AG04449 (cell line): ENCODE data around the gene C11orf68.

Experiments used
- CTCF ChIA-PET: fragments of 350-600 bp; formaldehyde crosslinking; extraction: SDS; loops from one replicate; lab custom pipeline; 2021; ENCODE audit warnings: antibody characterized with exemption; lab: Yijun Ruan, JAX
- POLR2A ChIA-PET: fragments of 400-600, 350-600 bp; formaldehyde crosslinking; extraction: SDS; loops from one replicate; lab custom pipeline; 2020; ENCODE audit warnings: antibody characterized with exemption, inconsistent platforms; lab: Yijun Ruan, JAX
- DNase-seq: peaks from one replicate; pipeline ENCODE4 v3.0.0-alpha.2; 2010; ENCODE audit warnings: low read depth, low spot score
- H3K4me3 ChIP-seq: 2 replicates; pipeline ENCODE4 v1.5.1; 2011; ENCODE audit warnings: low read depth, mild to moderate bottlenecking, control low read depth, low read length
- TF ChIP-seq, protein P1 (sequence below): IDR thresholded peaks from one replicate; pipeline ENCODE4 v1.5.1; 2011; ENCODE audit warnings: mild to moderate bottlenecking, moderate library complexity, low read length, control low read depth, inconsistent platforms; ENCODE audit not compliant: insufficient read depth; ENCODE audit errors: missing control alignments

Gene C11orf68

DNA sequence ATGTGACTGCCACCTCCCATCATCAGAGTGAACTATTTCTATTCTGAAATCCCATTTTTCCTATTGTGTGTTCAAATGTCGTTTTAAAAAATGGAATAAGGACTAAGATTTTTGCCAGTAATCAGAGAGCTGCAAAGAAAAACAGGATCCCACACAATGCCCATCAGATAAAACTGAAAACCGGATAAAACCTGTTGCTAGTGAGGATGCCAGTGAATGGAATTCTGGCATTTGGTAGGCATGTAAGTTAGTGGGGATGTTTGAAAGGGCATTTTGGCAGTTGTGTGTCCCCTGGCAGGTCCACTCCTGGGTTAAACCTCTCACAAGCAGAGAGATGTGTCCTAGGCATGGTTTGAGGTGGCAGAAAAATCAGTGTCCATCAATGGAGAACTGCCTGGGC is 6.5 kb upstream of the C11orf68 start:
- ChIA-PET CTCF (interaction anchor here (1.1 kb wide), 1 partner anchor 41 kb away, joined by 5 read pairs; no protein-coding TSS in a partner anchor), POLR2A (interaction anchor here (1.2 kb wide), 1 partner anchor 10 kb away, joined by 5 read pairs; no protein-coding TSS in a partner anchor)
- DNase-seq = no peak
- TF ChIP-seq, protein P1, sequence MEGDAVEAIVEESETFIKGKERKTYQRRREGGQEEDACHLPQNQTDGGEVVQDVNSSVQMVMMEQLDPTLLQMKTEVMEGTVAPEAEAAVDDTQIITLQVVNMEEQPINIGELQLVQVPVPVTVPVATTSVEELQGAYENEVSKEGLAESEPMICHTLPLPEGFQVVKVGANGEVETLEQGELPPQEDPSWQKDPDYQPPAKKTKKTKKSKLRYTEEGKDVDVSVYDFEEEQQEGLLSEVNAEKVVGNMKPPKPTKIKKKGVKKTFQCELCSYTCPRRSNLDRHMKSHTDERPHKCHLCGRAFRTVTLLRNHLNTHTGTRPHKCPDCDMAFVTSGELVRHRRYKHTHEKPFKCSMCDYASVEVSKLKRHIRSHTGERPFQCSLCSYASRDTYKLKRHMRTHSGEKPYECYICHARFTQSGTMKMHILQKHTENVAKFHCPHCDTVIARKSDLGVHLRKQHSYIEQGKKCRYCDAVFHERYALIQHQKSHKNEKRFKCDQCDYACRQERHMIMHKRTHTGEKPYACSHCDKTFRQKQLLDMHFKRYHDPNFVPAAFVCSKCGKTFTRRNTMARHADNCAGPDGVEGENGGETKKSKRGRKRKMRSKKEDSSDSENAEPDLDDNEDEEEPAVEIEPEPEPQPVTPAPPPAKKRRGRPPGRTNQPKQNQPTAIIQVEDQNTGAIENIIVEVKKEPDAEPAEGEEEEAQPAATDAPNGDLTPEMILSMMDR = no peak
- no peak overlapping the region for H3K4me3 ChIP-seq

DNA sequence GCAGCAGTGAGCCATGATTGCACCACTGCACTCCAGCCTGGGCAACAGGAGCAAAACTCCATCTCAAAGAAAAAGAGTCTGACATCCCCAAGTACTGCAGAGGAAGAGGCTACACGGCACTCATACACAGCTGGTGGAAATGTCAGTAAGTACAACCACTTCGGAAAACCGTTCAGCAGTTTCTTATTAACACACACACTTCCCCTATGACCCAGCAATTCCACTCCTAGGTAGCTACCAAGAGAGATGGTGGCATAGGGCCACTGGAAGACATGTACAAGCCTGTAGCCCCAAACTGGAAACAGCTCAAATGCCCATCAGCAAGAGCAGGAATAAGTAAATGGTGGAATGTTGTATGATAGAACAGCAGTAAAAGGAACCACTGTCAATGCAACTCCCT is 3.7 kb upstream of the C11orf68 start:
- no peak overlapping the region for H3K4me3 ChIP-seq
- CTCF ChIA-PET = interaction anchor here (0.6 to 4.4 kb wide), 6 partner anchors 10 to 100 kb away, joined by 3 to 28 read pairs (median 5); partner anchors contain the start of genes CCDC85B and FIBP
- no peak for DNase-seq
- POLR2A ChIA-PET = interaction anchor here (0.9 kb wide), 1 partner anchor 22 kb away, joined by 3 read pairs; no protein-coding TSS in a partner anchor
- TF ChIP-seq, protein P1 = no peak

GRCh38 chr11:65921876-65922275 is 3.0 kb upstream of the C11orf68 start:
- ChIA-PET CTCF (interaction anchor here (1.1 to 4.4 kb wide), 6 partner anchors 22 to 124 kb away, joined by 3 to 28 read pairs (median 5); partner anchors contain the start of genes CCDC85B and FIBP), POLR2A (no interaction called here)
- TF ChIP-seq, protein P1 = no peak
- no peak overlapping the region for H3K4me3 ChIP-seq
- no peak for DNase-seq

DNA sequence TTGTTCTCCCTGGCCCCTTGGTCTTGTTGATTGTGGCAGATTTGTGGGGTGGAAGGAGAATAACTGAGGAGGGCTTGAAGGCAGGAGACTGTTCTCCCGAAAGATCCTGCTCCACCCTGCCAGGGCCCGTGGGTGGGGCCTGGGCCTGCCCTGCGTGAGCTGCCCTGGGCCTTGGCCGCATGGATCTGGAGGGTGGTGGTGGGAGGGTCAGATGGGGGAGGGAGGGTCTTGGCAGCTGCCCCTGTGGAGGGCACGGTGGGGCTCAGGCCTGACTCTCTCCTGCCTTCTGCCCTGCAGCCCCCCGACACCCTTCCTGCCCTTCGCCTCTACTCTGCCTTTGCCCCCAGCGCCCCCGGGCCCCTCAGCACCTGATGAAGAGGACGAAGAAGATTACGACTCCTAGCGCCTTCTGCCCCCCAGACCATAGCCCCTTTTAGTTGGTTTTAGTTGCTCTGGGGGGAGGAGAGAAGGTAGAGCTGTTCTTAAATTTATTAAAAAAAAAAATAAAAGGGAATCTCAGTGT is 2.2 kb upstream of the C11orf68 start:
- DNase-seq = no peak
- CTCF ChIA-PET = interaction anchor here (0.9 to 4.4 kb wide), 7 partner anchors 11 to 124 kb away, joined by 3 to 28 read pairs (median 4); partner anchors contain the start of genes CCDC85B and FIBP
- POLR2A ChIA-PET = interaction anchor here (7.1 kb wide), 1 partner anchor 30 kb away, joined by 127 read pairs; the partner anchor contains the start of genes CCDC85B and FIBP
- peak overlapping the region; percentile 83 for H3K4me3 ChIP-seq
- TF ChIP-seq, protein P1 = no peak

- POLR2A ChIA-PET = interaction anchor here (0.9 to 7.1 kb wide), 2 partner anchors 21 to 30 kb away, joined by 3 to 127 read pairs; partner anchors contain the start of genes CCDC85B and FIBP
- CTCF ChIA-PET = interaction anchor here (0.9 to 4.4 kb wide), 4 partner anchors 12 to 36 kb away, joined by 3 to 28 read pairs (median 6); partner anchors contain the start of genes CCDC85B and FIBP
- DNase-seq = no peak
- TF ChIP-seq, protein P1 = no peak
- H3K4me3 ChIP-seq = peak overlapping the region; percentile 83
Measured at GRCh38 chr11:65920372-65920802, 1.5 kb upstream of the C11orf68 start.
